ENCODE results near the gene DEF6.

DNA sequence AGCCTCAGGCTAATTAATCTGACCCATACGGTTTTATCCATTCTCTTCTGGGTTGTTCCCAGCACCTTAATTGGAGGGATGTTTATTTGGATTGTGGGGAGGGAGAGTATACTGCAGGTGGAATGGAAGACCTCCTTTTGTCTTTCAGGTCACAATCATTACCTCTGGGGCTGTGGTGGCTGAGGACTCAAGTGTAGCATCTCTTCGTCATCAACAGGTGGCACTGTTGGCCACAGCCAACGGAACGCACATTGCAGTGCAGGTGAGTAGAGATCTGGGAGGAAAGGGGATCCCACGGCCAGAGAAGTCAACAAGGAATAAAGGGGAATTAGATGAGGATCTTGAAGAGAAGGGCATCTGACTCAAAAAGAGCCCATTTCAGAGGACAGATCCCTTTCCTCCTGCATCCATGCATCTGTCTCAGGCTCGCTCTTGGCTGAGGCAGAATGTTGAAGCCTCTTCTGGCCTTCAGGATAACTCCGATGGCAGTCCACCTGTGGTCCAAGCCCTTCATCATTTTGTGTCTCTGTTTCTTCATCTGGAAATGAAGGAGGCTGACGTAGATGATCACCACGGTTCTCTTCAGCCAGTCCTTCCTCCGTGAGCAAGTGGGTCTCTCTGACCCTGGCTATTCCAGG is 3.2 kb upstream of the DEF6 start:
- TF ChIP-seq, protein P1, sequence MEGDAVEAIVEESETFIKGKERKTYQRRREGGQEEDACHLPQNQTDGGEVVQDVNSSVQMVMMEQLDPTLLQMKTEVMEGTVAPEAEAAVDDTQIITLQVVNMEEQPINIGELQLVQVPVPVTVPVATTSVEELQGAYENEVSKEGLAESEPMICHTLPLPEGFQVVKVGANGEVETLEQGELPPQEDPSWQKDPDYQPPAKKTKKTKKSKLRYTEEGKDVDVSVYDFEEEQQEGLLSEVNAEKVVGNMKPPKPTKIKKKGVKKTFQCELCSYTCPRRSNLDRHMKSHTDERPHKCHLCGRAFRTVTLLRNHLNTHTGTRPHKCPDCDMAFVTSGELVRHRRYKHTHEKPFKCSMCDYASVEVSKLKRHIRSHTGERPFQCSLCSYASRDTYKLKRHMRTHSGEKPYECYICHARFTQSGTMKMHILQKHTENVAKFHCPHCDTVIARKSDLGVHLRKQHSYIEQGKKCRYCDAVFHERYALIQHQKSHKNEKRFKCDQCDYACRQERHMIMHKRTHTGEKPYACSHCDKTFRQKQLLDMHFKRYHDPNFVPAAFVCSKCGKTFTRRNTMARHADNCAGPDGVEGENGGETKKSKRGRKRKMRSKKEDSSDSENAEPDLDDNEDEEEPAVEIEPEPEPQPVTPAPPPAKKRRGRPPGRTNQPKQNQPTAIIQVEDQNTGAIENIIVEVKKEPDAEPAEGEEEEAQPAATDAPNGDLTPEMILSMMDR (IDR thresholded peaks at IDR 0.05; ENCODE audit: insufficient read depth, low read depth, low read length), result peak; percentile 68
- TF ChIP-seq EZH2 (IDR thresholded peaks at IDR 0.05; ENCODE audit: insufficient read depth, low read length), result no peak
